Fibroblast of the aortic adventitia (primary cell): ENCODE measurements around the gene THAP4. TPM values are rescaled to one million over a fixed set of nuclear protein-coding genes. Genes with fewer than 3 reads are reported as not detected.

Experiments
- DNase-seq: peaks from one replicate; pipeline ENCODE4 v3.0.0-alpha.2; 2010; ENCODE audit warnings: low read depth
- H3K4me3 ChIP-seq: 2 replicates; pipeline ENCODE4 v1.5.1; 2011; ENCODE audit warnings: low read depth, mild to moderate bottlenecking, control low read depth, low read length, moderate library complexity
- CTCF ChIP-seq: IDR thresholded peaks from 2 replicates; pipeline ENCODE4 v1.5.1; 2011; ENCODE audit warnings: mild to moderate bottlenecking, low read length, control low read depth, inconsistent platforms; ENCODE audit not compliant: insufficient read depth
- total RNA-seq: library from RNA; depleted of rRNA; stranded (reverse); fragments of >200 nt; gene quantifications from 2 replicates; pipeline ENCODE4 v1.2.3, GENCODE V29; 2012; ENCODE audit warnings: low replicate concordance

THAP4 gene
- total RNA-seq, 1 donor: 26.4 TPM

GRCh38 chr2:241601841-241602240 is 35.1 kb downstream of the THAP4 start:
- DNase-seq: no peak
- TF ChIP-seq CTCF: no peak
- no peak overlapping the region for H3K4me3 ChIP-seq

- no peak overlapping the region for H3K4me3 ChIP-seq
- TF ChIP-seq CTCF: no peak
- no peak for DNase-seq
Measured at GRCh38 chr2:241599615-241600014, 37.3 kb downstream of the THAP4 start.

- DNase-seq: no peak
- no peak overlapping the region for H3K4me3 ChIP-seq
- TF ChIP-seq CTCF: peak; percentile 13
Measured at GRCh38 chr2:241598487-241598886, 38.5 kb downstream of the THAP4 start.

- TF ChIP-seq CTCF: no peak
- DNase-seq: peak; percentile 20
- no peak overlapping the region for H3K4me3 ChIP-seq
Measured at GRCh38 chr2:241598061-241598460, 38.9 kb downstream of the THAP4 start.

GRCh38 chr2:241597561-241597960 is 39.4 kb downstream of the THAP4 start:
- DNase-seq: no peak
- TF ChIP-seq CTCF: no peak
- H3K4me3 ChIP-seq: no peak overlapping the region

- DNase-seq: no peak
- no peak for TF ChIP-seq CTCF
- no peak overlapping the region for H3K4me3 ChIP-seq
Measured at GRCh38 chr2:241595600-241596140, 41.3 kb downstream of the THAP4 start.

- no peak for DNase-seq
- no peak overlapping the region for H3K4me3 ChIP-seq
- no peak for TF ChIP-seq CTCF
Measured at GRCh38 chr2:241593271-241593670, 43.7 kb downstream of the THAP4 start.
